GM12892 (cell line): ENCODE data around the gene HLA-DRB1.

ENCODE experiments used
- POLR2A ChIP-seq: IDR thresholded peaks from 2 replicates; pipeline ENCODE4 v1.6.1; 2011; ENCODE audit warnings: low read depth, low read length, control low read depth
- POLR2AphosphoS5 ChIP-seq: IDR thresholded peaks from 2 replicates; pipeline ENCODE4 v1.6.1; 2011; ENCODE audit warnings: low read depth, low read length, control low read depth
- TAF1 ChIP-seq: IDR thresholded peaks from 2 replicates; pipeline ENCODE4 v1.6.1; 2011; ENCODE audit warnings: low read depth, mild to moderate bottlenecking, control low read depth, low read length, borderline replicate concordance

GRCh38 chr6:32622545-32623401, 33.1 kb upstream of the HLA-DRB1 start:
- peak; percentile 86 for TF ChIP-seq POLR2AphosphoS5
- peak; percentile 84 for TF ChIP-seq POLR2A
- peak; percentile 43; the same call in 1 of the 2 replicates for TF ChIP-seq TAF1
